HG02610 (cell line): ENCODE data around the gene ITPRIPL1.
"Not testable (repeated sequence)": the region's sequence is repeated elsewhere in the genome, so short reads cannot be mapped to it uniquely, and the experiment has no call there.

Experiments
- ATAC-seq: cut with Tn5 transposase; IDR thresholded peaks from one replicate; pipeline ENCODE4 v1.9.1; 2021; ENCODE audit warnings: mild to moderate bottlenecking, moderate library complexity; ENCODE audit not compliant: unreplicated experiment

Gene ITPRIPL1

GRCh38 chr2:96325041-96325883, at the start of gene ITPRIPL1:
ITPRIPL1 (plus strand) TSS chr2:96325317; CDS start chr2:96325840, 523 bp downstream.
- ATAC-seq: no peak

GRCh38 chr2:96276787-96277499, 48.2 kb upstream of the ITPRIPL1 start:
- no peak for ATAC-seq

- ATAC-seq: no peak
Observed at GRCh38 chr2:96287273-96287856, 37.8 kb upstream of the ITPRIPL1 start.

GRCh38 chr2:96291751-96292150, 33.4 kb upstream of the ITPRIPL1 start:
- ATAC-seq: no peak

- ATAC-seq: not testable (repeated sequence)
Observed at GRCh38 chr2:96294271-96294670, 30.8 kb upstream of the ITPRIPL1 start.

- no peak for ATAC-seq
Observed at GRCh38 chr2:96296925-96297324, 28.2 kb upstream of the ITPRIPL1 start.

GRCh38 chr2:96301865-96302264, 23.3 kb upstream of the ITPRIPL1 start:
- ATAC-seq: no peak

- no peak for ATAC-seq
Observed at GRCh38 chr2:96304606-96305005, 20.5 kb upstream of the ITPRIPL1 start.

GRCh38 chr2:96305091-96305978, 19.8 kb upstream of the ITPRIPL1 start, which contains the start of gene SNRNP200:
SNRNP200 (minus strand) TSS chr2:96305546; CDS start chr2:96305437, 109 bp downstream.
- ATAC-seq: peak; percentile 87

- no peak for ATAC-seq
Observed at GRCh38 chr2:96305979-96306308, 19.2 kb upstream of the ITPRIPL1 start.

GRCh38 chr2:96306370-96306769, 18.7 kb upstream of the ITPRIPL1 start:
- ATAC-seq: no peak

- no peak for ATAC-seq
Observed at GRCh38 chr2:96308248-96308647, 16.9 kb upstream of the ITPRIPL1 start.

- no peak for ATAC-seq
Observed at GRCh38 chr2:96315005-96315399, 10.1 kb upstream of the ITPRIPL1 start.

- ATAC-seq: peak; percentile 50
Observed at GRCh38 chr2:96315400-96316071, 9.6 kb upstream of the ITPRIPL1 start.

- no peak for ATAC-seq
Observed at GRCh38 chr2:96316999-96317398, 8.1 kb upstream of the ITPRIPL1 start.

- ATAC-seq: no peak
Observed at GRCh38 chr2:96317584-96317997, 7.5 kb upstream of the ITPRIPL1 start.

GRCh38 chr2:96318723-96319122, 6.4 kb upstream of the ITPRIPL1 start:
- ATAC-seq: no peak

GRCh38 chr2:96319396-96319795, 5.7 kb upstream of the ITPRIPL1 start:
- no peak for ATAC-seq

GRCh38 chr2:96320326-96320725, 4.8 kb upstream of the ITPRIPL1 start:
- ATAC-seq: no peak
